Fibroblast of skin of scalp (primary cell): Measurements from ENCODE around the gene EHD4.

Experiments
- DNase-seq: peaks from one replicate; pipeline ENCODE4 v3.0.0-alpha.2; 2013

Gene EHD4

DNA sequence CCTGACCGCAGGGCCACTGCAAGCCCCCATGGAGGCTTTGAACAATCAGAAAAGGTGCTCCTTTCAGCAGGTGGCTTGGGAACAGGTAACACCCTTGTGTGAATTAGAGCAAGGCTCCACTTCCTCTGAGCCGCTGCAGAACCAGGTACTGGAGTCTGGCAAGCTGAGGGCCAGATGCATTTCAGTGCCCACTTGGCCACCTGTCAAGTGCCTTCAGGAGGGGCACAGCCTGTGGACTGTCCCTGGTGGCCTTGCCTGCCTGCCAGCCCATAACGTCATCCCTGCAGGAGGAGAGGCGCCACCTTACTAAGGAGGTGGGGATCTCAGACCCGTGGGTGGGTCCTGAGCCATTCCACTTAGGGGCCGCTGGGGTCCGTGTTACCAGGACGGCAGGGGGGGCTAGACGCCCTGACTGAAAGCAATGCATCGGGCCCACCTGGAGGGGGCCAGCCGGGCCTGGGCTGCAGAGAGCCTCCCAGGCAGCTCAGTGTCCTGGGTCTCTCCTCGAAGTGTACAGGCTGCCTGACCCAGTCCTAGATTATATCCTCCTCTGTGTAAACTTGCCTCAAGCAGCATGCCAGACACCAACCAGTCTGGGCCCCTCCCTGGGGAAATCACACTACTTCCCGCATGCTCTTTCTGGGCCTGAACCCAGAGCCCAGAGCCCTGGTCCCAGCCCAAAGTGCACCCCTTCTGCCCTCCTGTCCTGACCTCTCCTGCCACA lies 94.6 kb downstream of the EHD4 start:
- DNase-seq, result no peak

DNA sequence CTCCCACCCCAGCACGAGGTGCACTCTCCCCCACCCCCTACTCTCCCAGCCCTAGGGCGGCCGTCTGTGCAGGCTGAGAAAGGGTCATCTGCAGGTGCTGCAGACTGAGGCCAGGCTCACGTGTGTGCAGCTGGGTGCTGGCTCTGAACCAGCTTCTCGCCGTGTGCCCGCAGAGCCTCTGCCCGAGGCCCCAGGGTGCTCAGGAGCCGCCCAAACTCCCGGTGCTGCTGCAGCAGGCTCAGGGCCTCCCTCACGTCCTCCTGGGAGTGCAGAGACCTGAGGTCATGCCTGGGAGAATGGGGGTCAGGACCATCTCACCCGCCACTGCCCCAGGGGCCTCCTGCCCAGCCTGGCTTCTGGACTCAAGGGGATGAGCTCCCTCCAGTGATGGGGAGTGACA lies 95.7 kb downstream of the EHD4 start:
- DNase-seq, result no peak

- DNase-seq, result no peak
These were observed 96.3 kb downstream of the EHD4 start for GRCh38 chr15:41876007-41876406.

GRCh38 chr15:41874736-41875135 lies 97.6 kb downstream of the EHD4 start:
- no peak for DNase-seq

GRCh38 chr15:41873711-41874110 lies 98.6 kb downstream of the EHD4 start:
- DNase-seq, result no peak

DNA sequence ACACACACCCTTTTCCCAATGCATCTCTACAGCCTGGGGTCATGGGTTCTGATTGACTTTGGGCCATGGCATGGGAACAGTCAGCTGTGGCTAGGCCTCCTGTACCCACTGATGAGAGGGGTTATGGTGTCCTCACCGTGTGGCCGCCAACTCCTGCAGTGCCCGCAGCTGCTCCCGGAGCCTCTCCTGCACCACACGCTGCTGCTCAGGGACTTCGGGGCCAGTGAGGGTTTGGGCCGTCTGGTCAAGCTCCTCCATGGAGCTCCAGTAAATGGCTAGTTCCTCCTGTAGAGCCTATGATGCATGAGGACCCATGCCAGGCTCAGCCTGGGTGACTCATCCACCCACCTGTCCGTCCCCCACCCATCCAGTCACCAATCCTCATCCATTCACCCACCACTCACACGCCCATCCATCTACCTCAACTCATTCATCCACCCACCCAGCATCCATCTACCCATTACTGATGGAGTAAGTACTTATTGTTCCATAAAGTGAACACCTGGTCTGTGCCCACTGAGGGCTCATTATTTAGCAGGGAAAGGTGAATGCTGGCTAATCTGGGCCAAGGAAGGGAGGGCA lies 100.1 kb downstream of the EHD4 start:
- DNase-seq, result no peak

- DNase-seq, result no peak
These were observed 101.0 kb downstream of the EHD4 start for GRCh38 chr15:41871175-41871905.

DNA sequence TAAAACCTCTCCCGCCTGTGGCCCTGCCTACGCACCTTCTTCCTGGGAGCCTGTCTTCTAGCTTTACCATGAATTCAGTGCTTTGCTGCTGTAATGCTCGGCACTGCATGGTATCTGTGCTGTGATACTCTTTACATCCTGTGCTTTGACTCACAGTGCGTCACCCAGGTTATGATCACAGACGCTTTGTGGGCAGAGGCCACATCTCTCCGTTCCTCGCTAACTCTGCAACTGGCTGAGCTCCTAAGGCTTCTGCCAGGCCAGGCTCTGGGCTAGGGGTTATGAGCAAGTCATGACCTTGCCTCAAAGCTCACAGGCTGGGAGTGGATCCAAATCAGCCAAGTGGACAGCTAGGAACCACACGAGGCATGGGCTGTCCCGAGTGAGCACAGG lies 101.7 kb downstream of the EHD4 start:
- no peak for DNase-seq

DNA sequence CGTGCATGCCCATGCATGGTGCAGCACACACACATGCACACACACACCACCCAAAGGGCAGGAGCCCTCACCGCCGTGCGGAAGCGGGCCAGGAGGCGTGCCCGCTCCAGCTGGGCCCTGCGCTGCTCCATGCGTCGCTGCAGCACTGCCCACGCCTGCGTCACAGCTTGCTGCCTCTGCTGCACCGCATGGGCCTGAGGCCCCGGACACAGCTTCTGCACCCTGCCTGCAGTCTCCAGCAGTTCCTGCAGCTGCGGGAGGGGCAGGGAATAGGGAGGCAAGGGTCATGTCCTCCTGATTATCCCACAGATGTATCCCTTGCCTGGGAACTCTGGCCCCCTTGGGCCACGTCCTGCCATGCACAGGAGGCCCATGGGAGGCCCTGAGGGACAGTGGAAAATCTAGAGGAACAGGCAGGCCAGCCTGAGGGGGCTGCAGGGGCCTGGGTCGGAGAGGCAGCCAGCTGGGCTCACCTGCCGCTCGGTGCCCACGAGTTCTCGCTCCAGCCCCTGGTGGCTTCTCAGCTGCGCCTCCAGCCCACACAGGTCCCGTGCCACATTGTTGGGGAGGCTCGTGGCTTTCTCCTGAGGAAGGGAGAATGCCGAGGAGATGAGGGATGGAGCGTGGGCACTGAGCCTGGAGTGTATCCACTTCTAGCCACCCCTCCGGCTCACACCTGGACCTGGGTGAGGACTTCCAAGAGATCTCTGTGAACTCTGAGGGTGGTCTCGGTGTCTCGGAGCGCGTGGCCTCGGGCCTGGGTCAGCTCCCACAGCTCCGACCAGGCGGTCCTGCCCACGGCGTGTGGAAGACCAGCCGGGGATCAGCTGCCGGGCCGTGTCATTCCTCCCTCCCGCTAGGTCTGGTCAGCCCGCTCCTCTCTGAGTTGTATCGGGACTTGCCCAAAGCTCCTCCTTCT lies 102.3 kb downstream of the EHD4 start:
- no peak for DNase-seq

DNA sequence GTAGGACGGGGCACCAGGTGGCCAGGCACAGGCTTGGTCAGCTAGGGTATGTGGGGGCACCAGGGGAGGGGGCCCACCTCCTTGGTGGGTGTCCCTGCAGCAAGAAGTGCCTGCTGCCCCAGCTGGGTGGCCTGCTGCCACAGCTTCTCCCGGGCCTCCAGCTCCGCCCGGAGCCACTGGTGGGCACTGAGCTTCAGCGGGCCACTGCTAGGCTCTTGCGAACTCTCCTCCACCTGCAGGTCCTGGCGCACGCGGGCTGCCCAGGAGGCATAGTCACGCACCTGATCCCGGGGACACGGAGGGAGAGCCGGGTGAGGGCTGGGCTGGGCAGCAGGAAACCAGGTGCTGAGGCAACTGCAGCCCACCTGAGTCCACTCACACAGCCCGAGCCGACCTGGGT lies 104.0 kb downstream of the EHD4 start:
- no peak for DNase-seq

- no peak for DNase-seq
These were observed 105.3 kb downstream of the EHD4 start for GRCh38 chr15:41866872-41867579.

DNA sequence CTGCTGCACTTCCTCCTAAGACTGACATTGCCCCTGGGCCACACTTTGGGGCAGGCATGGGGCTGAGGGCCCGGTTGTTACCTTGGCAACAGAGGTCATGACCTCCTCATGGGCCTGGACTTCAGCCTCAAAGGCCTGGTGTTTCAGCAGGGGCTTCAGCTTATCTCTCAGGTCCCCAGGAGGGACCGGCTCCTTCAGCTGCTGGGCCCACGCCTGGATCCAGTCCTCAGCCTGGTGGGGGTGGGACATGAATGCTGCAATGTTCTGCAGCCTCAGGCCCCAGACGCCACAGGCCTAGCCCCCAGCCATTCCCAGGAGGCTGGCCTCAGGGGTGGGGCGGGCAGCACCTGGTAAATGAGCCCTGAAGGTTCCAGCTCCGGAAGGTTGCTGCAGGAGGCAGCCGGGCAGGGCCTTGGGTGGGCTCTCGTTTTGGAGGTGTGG lies 106.1 kb downstream of the EHD4 start:
- no peak for DNase-seq

DNA sequence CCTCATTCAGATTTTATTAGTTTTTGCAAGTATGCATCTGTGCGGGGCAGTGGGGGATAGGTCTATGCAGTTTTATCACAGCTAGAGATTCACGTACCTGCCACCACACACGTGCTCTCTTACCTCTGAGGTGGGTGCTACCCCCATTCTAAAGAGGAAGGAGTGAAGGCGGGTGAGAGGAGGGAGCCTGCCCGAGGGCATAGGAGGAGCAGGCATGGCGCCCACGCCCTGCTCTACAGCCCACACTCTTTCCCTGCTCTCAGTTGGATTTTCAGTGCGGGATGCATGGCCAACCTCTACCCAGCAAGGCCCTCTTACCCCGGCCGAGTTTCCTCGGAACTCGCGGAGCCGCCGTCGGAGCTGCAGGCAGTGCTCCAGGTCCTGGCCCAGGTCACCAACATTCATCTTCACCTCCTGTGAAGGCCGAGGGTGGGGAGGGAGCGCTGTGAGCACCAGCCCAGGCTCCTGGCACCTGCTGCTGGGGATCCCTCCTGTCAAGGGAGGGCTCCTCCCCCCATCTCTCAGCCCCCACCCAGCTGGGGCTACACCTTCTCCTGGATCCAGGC lies 106.8 kb downstream of the EHD4 start:
- no peak for DNase-seq

- peak; percentile 5 for DNase-seq
These were observed 109.7 kb downstream of the EHD4 start for GRCh38 chr15:41862515-41863116.

DNA sequence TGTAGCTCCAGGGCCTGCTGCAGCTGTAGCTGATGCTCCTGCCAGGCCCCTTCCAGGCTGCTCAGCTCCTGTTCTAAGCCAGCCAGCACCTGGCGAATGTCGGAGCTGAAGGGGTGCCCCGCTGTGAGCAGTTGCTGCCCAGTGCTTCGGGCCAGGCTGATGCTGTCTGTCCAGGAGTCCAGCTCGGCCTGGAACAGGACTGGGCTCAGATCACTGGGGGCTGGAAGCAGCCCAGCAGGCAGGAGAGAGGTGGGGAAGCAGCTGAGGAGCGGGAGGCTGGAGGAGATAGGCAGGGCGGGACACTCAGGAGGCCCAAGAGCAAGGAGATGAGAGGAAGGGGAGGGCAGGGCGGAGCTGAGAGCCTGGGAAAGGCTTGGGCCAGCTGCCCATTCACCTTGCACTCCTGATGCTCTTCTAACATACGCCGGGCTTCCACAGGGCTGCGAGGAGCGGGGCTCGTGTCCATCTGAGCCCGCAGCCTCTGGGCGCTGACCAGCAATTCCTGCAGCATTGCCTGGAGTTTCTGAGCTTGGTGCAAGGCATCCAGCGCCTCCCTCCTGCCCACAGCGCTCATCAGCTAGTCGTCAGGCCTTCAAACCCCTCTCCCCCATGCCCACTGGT lies 110.5 kb downstream of the EHD4 start:
- no peak for DNase-seq

- DNase-seq, result no peak
These were observed 112.1 kb downstream of the EHD4 start for GRCh38 chr15:41860049-41860828.

- DNase-seq, result no peak
These were observed 113.6 kb downstream of the EHD4 start for GRCh38 chr15:41858756-41859155.

DNA sequence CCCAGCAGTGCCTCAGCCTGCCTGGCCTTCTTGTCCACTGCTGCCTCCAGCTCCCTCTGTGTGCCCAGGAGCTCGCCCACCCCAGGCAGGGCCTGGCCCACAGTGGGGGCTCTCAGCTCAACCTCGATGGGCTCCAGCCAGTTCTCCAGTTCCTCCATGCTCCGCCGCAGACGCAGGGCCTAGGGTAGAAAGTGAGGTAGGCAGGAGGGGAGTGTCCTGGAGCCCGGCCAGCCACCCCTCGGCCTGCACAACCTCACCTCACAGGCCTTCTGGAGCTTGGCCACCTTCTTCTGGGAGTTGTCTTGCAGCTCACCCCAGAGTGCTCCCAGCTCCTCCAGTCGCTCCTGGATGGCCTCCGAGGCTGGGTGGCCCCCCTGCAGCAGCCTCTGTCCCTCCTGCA lies 115.0 kb downstream of the EHD4 start:
- DNase-seq, result no peak

DNA sequence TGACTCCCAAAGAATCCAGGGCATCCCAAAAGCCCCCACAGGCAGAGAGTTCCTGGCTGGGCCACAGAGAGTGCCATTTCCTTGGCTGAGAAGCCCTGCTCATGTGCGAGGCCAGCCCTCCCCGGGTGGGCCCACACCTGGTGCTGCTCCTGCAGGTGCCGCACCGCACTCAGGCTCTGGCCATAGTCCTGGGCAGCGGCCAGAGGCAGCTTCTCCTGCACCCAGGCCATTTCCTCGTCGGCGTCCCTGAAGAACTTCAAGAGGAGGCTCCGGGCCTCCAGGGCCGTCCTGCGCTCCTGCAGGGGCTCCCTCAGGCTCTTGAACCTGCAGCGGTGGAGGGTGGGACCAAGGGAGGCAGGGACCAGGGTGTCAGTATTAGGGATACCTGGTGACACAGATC lies 115.6 kb downstream of the EHD4 start:
- no peak for DNase-seq

GRCh38 chr15:41856262-41856661 lies 116.1 kb downstream of the EHD4 start:
- no peak for DNase-seq
